A549 (cell line): Measurements from ENCODE around the gene KSR1. TPM values are rescaled to one million over a fixed set of nuclear protein-coding genes. Genes with fewer than 3 reads are reported as not detected.
A peak's percentile ranks its signal among the peaks of the same experiment; 100 is the strongest.

Experiments used
- ATAC-seq, 2 experiments: fragments of 200-7000 bp in 1 of 2; fragments of >200 bp in 1 of 2; cut with Nextera tagmentation in 1 of 2; cut with Tn5 transposase in 1 of 2; 3 replicates each; pipeline versions ENCODE4 v1.8.0 to v1.9.1; 2018 to 2020; ENCODE audit warnings: mild to moderate bottlenecking in 1 of 2, moderate library complexity in 1 of 2
- CTCF ChIA-PET: fragments of 300-600 bp; sonication (Branson Sonifier 250); formaldehyde crosslinking; extraction: SDS; loops from one replicate; lab custom pipeline; 2021; ENCODE audit warnings: antibody characterized with exemption, inconsistent platforms; lab: Yijun Ruan, JAX
- POLR2A ChIA-PET: fragments of 350-600 bp; formaldehyde crosslinking; extraction: SDS; loops from one replicate; lab custom pipeline; 2021; ENCODE audit warnings: antibody characterized with exemption, inconsistent platforms; lab: Yijun Ruan, JAX
- DNase-seq, 2 experiments: peaks; one replicate each; pipeline versions ENCODE4 v3.0.0 to v3.0.0-alpha.2; 2011 to 2016; ENCODE audit warnings: low read depth in 1 of 2, low spot score in 1 of 2
- FAIRE-seq: peaks from 2 replicates; lab custom pipeline; 2011; peaks lifted over from hg19 to GRCh38; lab: Jason Lieb, UNC
- H3K27ac ChIP-seq, 2 experiments: fragments of >200 bp; sonication (Bioruptor Twin); formaldehyde crosslinking; 3 replicates each; pipeline ENCODE4 v1.5.1; 2016 to 2017
- H3K4me1 ChIP-seq: fragments of >200 bp; sonication (Bioruptor Twin); formaldehyde crosslinking; 3 replicates; pipeline ENCODE4 v1.6.1; 2016
- H3K4me2 ChIP-seq: fragments of >200 bp; sonication (Bioruptor Twin); formaldehyde crosslinking; 3 replicates; pipeline ENCODE4 v1.6.1; 2016
- H3K4me3 ChIP-seq: fragments of >200 bp; sonication (Bioruptor Twin); formaldehyde crosslinking; 3 replicates; pipeline ENCODE4 v1.5.1; 2016
- H3K9me3 ChIP-seq: fragments of >200 bp; sonication (Bioruptor Twin); formaldehyde crosslinking; 3 replicates; pipeline ENCODE4 v1.6.1; 2016
- CEBPB ChIP-seq, 2 experiments: fragments of >200 bp in 1 of 2; sonication (Bioruptor Twin) in 1 of 2; formaldehyde crosslinking in 1 of 2; IDR thresholded peaks; 2 replicates each; pipeline ENCODE4 v1.6.1; 2012 to 2016
- CTCF ChIP-seq: fragments of >200 bp; sonication (Bioruptor Twin); formaldehyde crosslinking; IDR thresholded peaks from 3 replicates; pipeline ENCODE4 v1.5.1; 2016
- EHF ChIP-seq: fragments of 250-450 bp; sonication (Bioruptor Pico); IDR thresholded peaks from 2 replicates; pipeline ENCODE4 v1.5.0; 2020; ENCODE audit warnings: mild to moderate bottlenecking
- EP300 ChIP-seq, 2 experiments: fragments of >200 bp; sonication (Bioruptor Twin); formaldehyde crosslinking; IDR thresholded peaks; 2 replicates in 1 of 2; 3 replicates in 1 of 2; pipeline ENCODE4 v1.6.1; 2016 to 2017
- ESRRA ChIP-seq: fragments of 150-350 bp; IDR thresholded peaks from 2 replicates; pipeline ENCODE4 v1.6.1; 2014; ENCODE audit warnings: mild to moderate bottlenecking, low read length, borderline replicate concordance
- FOSL2 ChIP-seq, 2 experiments: fragments of 450-650 bp in 1 of 2; fragments of >200 bp in 1 of 2; sonication (Bioruptor Twin) in 1 of 2; formaldehyde crosslinking; IDR thresholded peaks; 2 replicates each; pipeline versions ENCODE4 v1.5.0 to v1.6.1; 2016 to 2020; ENCODE audit warnings: mild to moderate bottlenecking in 1 of 2, moderate library complexity in 1 of 2
- HES2 ChIP-seq: fragments of >200 bp; sonication (Bioruptor Twin); formaldehyde crosslinking; IDR thresholded peaks from 2 replicates; pipeline ENCODE4 v1.6.1; 2016
- HOXB13 ChIP-seq: fragments of 250-450 bp; sonication (Bioruptor Pico); IDR thresholded peaks from 2 replicates; pipeline ENCODE4 v1.5.0; 2020; ENCODE audit warnings: low read depth, mild to moderate bottlenecking, moderate library complexity
- HOXB5 ChIP-seq: fragments of 250-450 bp; sonication (Bioruptor Pico); IDR thresholded peaks from 2 replicates; pipeline ENCODE4 v1.5.0; 2020; ENCODE audit warnings: mild to moderate bottlenecking, moderate library complexity
- JUNB ChIP-seq: fragments of >200 bp; sonication (Bioruptor Twin); formaldehyde crosslinking; IDR thresholded peaks from 2 replicates; pipeline ENCODE4 v1.6.1; 2016
- MAFK ChIP-seq: fragments of 450-650 bp; IDR thresholded peaks from 2 replicates; pipeline ENCODE4 v1.6.1; 2014; ENCODE audit not compliant: partially characterized antibody
- MYC ChIP-seq: IDR thresholded peaks from 2 replicates; pipeline ENCODE4 v1.6.1; 2012; ENCODE audit warnings: mild to moderate bottlenecking, inconsistent platforms, low read length, improper control_type of control experiment, borderline replicate concordance
- PHF8 ChIP-seq: fragments of 200-600 bp; sonication (generic); IDR thresholded peaks from 2 replicates; pipeline ENCODE4 v1.6.1; 2016; ENCODE audit warnings: low read depth, mild to moderate bottlenecking, antibody characterized with exemption, moderate library complexity, borderline replicate concordance
- RCOR1 ChIP-seq: fragments of 150-350 bp; IDR thresholded peaks from 2 replicates; pipeline ENCODE4 v1.6.1; 2014; ENCODE audit warnings: antibody characterized with exemption, low read length, low read depth
- RFX5 ChIP-seq: fragments of 450-650 bp; IDR thresholded peaks from 2 replicates; pipeline ENCODE4 v1.7.1; 2014; ENCODE audit warnings: antibody characterized with exemption, mild to moderate bottlenecking, moderate library complexity
- SREBF2 ChIP-seq: fragments of 450-650 bp; IDR thresholded peaks from 2 replicates; pipeline ENCODE4 v1.6.1; 2014; ENCODE audit warnings: mild to moderate bottlenecking, moderate library complexity
- ZNF302 ChIP-seq: fragments of 250-450 bp; sonication (Bioruptor Pico); IDR thresholded peaks from 2 replicates; pipeline ENCODE4 v1.9.0; 2021; ENCODE audit warnings: inconsistent platforms, mild to moderate bottlenecking, moderate library complexity
- WGBS: methylation state at CpG from one replicate; pipeline ENCODE4 v1.1.6; 2017; ENCODE audit errors: missing lambda C conversion rate; 5-methylcytosine and 5-hydroxymethylcytosine counted together
- polyA plus RNA-seq, 4 experiments: library from polyadenylated mRNA; depleted of rRNA in 3 of 4; stranded (reverse); fragments of >200 nt; fragmentation: RNase III in 1 of 4; extraction: RNeasy Plus Mini Kit Qiagen cat#74134 plus additional on column Dnase treatment in 1 of 4; gene quantifications; 2 replicates in 3 of 4; 3 replicates in 1 of 4; pipeline ENCODE4 v1.2.3, GENCODE V29; 2011 to 2017
- TF ChIP-seq, protein P1 (sequence below): IDR thresholded peaks from 2 replicates; pipeline ENCODE4 v1.6.1; 2012; ENCODE audit warnings: low read depth, borderline replicate concordance
- TF ChIP-seq, protein P2 (sequence below): fragments of 250-450 bp; sonication (Bioruptor Pico); IDR thresholded peaks from 2 replicates; pipeline ENCODE4 v1.5.0; 2020; ENCODE audit warnings: low read depth, mild to moderate bottlenecking, moderate library complexity

The KSR1 gene
- polyA plus RNA-seq, 2 of the 4 experiments (the other 2 are of a cell fraction) = 13.3 to 14.6 TPM

GRCh38 chr17:27530764-27531391 lies 74.6 kb downstream of the KSR1 start:
- H3K4me3 ChIP-seq = no peak overlapping the region
- peak overlapping the region; percentile 61 for H3K4me2 ChIP-seq
- H3K4me1 ChIP-seq = peaks cover 100% of the 10 kb centered on the region
- ChIA-PET CTCF (interaction anchor here (0.8 to 2.6 kb wide), 5 partner anchors 9 to 69 kb away, joined by 3 to 6 read pairs (median 3); no protein-coding TSS in a partner anchor), POLR2A (interaction anchor here (1.3 to 1.7 kb wide), 2 partner anchors 9 to 75 kb away, joined by 3 to 8 read pairs; no protein-coding TSS in a partner anchor)
- TF ChIP-seq SREBF2 = no peak
- no peak for TF ChIP-seq PHF8
- no peak for TF ChIP-seq HES2
- no peak for TF ChIP-seq MYC
- TF ChIP-seq RCOR1 = no peak
- TF ChIP-seq EHF (CRISPR knock-in tag) = no peak
- TF ChIP-seq FOSL2 (IDR thresholded peaks at IDR 0.05) = no peak
- no peak for TF ChIP-seq FOSL2 (CRISPR knock-in tag; IDR thresholded peaks at IDR 0.05)
- TF ChIP-seq CTCF = no peak
- TF ChIP-seq, protein P1, sequence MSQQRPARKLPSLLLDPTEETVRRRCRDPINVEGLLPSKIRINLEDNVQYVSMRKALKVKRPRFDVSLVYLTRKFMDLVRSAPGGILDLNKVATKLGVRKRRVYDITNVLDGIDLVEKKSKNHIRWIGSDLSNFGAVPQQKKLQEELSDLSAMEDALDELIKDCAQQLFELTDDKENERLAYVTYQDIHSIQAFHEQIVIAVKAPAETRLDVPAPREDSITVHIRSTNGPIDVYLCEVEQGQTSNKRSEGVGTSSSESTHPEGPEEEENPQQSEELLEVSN = no peak
- TF ChIP-seq ZNF302 (CRISPR knock-in tag) = no peak
- peak; percentile 24; the same call in 1 of the 2 replicates for TF ChIP-seq JUNB
- TF ChIP-seq ESRRA = no peak
- no peak for TF ChIP-seq RFX5
- TF ChIP-seq CEBPB (IDR thresholded peaks at IDR 0.05) = peak; percentile 16 to 44; a peak in 2 of 4 replicates
- peak; percentile 57; the same call in 1 of the 2 replicates for TF ChIP-seq HOXB5 (CRISPR knock-in tag)
- no peak; a peak in 1 of 5 replicates for TF ChIP-seq EP300 (IDR thresholded peaks at IDR 0.05)
- TF ChIP-seq MAFK = no peak
- FAIRE-seq (no peak), DNase-seq (peak in 1 of 2 experiments; percentile 86), ATAC-seq (peak; percentile 41 to 72; a peak in 5 of 6 replicates)
- no peaks in the 10 kb centered on the region for H3K9me3 ChIP-seq
- H3K27ac ChIP-seq = peak overlapping the region; percentile 70 to 84
- 30% methylated on average over 12 of the region's 12 CpGs for WGBS

DNA sequence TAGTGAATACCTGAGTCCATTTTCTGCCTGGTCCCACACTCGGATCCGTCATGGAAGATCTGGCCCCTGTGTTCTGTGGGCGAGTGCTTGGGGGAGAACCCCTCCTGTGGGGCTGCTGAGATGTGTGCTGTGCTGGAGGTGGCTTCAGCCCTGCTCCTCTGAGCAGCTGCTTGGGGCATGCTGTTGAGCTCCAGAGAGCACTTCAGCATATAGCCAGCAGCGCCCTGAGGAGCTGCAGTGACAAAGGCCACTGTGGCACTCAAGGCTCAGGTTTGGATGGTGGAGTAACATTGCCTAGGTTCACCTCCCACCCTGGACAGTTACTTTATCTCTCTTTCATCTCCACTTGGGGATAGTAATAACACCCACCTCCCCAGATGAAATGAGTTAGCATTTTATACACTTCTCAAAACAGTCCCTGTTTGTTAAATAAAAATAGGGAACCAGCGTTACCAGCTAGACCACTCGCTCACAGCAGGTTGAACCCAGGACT lies 75.3 kb downstream of the KSR1 start:
- no peak overlapping the region for H3K4me3 ChIP-seq
- TF ChIP-seq, protein P2, sequence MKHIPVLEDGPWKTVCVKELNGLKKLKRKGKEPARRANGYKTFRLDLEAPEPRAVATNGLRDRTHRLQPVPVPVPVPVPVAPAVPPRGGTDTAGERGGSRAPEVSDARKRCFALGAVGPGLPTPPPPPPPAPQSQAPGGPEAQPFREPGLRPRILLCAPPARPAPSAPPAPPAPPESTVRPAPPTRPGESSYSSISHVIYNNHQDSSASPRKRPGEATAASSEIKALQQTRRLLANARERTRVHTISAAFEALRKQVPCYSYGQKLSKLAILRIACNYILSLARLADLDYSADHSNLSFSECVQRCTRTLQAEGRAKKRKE (CRISPR knock-in tag) = no peak
- TF ChIP-seq HOXB13 (peak; percentile 48; the same call in 1 of the 2 replicates), EHF (CRISPR knock-in tag) (0 out of 2 replicates have a peak, but pooled peaks have one; percentile 25)
- POLR2A ChIA-PET = interaction anchor here (1.3 to 1.7 kb wide), 2 partner anchors 9 to 76 kb away, joined by 3 to 8 read pairs; no protein-coding TSS in a partner anchor

More for the DNA sequence above, 75.3 kb downstream of the KSR1 start:
- no peak for FAIRE-seq
- WGBS = 92% methylated on average over 4 of the region's 6 CpGs
- CTCF ChIA-PET = interaction anchor here (0.8 to 2.6 kb wide), 7 partner anchors 10 to 151 kb away, joined by 3 to 6 read pairs (median 3); no protein-coding TSS in a partner anchor
- Histone ChIP-seq H3K4me1 (peaks cover 100% of the 10 kb centered on the region), H3K9me3 (no peaks in the 10 kb centered on the region), H3K4me2 (peak overlapping the region; percentile 61), H3K27ac (peak overlapping the region; percentile 70 to 84)
- peak; percentile 3 to 14; a peak in 3 of 6 replicates for ATAC-seq
- no peak for DNase-seq
